GM12874 (cell line): ENCODE results near the gene ARX.

Experiments used
- CTCF ChIP-seq: IDR thresholded peaks from 2 replicates; pipeline ENCODE4 v1.5.1; 2011; ENCODE audit warnings: low read depth, mild to moderate bottlenecking, control low read depth, low read length, moderate library complexity; ENCODE audit not compliant: insufficient read depth

ARX gene

GRCh38 chrX:25016361-25016671 lies 551 bp upstream of the ARX start:
- TF ChIP-seq CTCF, result no peak

GRCh38 chrX:25014366-25014838 lies 1.4 kb downstream of the ARX start:
- TF ChIP-seq CTCF, result no peak

- TF ChIP-seq CTCF, result no peak
Observed at GRCh38 chrX:25013632-25014365, 2.0 kb downstream of the ARX start.

- TF ChIP-seq CTCF, result no peak
Observed at GRCh38 chrX:25012793-25013631, 2.8 kb downstream of the ARX start.

GRCh38 chrX:25012433-25012735 lies 3.4 kb downstream of the ARX start:
- no peak for TF ChIP-seq CTCF

- TF ChIP-seq CTCF, result no peak
Observed at GRCh38 chrX:25011589-25012432, 4.0 kb downstream of the ARX start.
